Muscle layer of colon (tissue), 2 donors: ENCODE results near the gene PBRM1.

Source experiments
- H3K27ac ChIP-seq: one replicate; pipeline ENCODE4 v1.7.0; 2013; ENCODE audit warnings: low read depth, mild to moderate bottlenecking, low read length, moderate library complexity
- H3K27me3 ChIP-seq, 2 donors: one replicate each; pipeline ENCODE4 v1.7.0; 2013; ENCODE audit warnings: low read length in 2 of 2, mild to moderate bottlenecking in 2 of 2; ENCODE audit not compliant: insufficient read depth in 2 of 2, control insufficient read depth in 1 of 2
- H3K36me3 ChIP-seq: one replicate; pipeline ENCODE4 v1.7.0; 2013; ENCODE audit warnings: mild to moderate bottlenecking, low read length; ENCODE audit not compliant: insufficient read depth
- H3K4me1 ChIP-seq: one replicate; pipeline ENCODE4 v1.7.0; 2013; ENCODE audit warnings: mild to moderate bottlenecking, low read length; ENCODE audit not compliant: insufficient read depth
- H3K4me3 ChIP-seq, 2 donors: one replicate each; pipeline ENCODE4 v1.7.0; 2013; ENCODE audit warnings: low read length in 2 of 2, low read depth in 1 of 2, mild to moderate bottlenecking in 1 of 2, moderate library complexity in 1 of 2
- H3K9ac ChIP-seq: one replicate; pipeline ENCODE4 v1.7.0; 2013; ENCODE audit warnings: low read length
- H3K9me3 ChIP-seq: one replicate; pipeline ENCODE4 v1.7.0; 2013; ENCODE audit warnings: mild to moderate bottlenecking, low read length
- donor health status: abdominal sarcoma.
- donor health status: Adenocarcinoma of cecum.

Gene PBRM1

GRCh38 chr3:52524752-52525679, 160.7 kb downstream of the PBRM1 start:
- H3K27ac ChIP-seq, result no peak overlapping the region

GRCh38 chr3:52524258-52524751, 161.4 kb downstream of the PBRM1 start:
- Histone ChIP-seq H3K36me3 (peaks cover 13% of the 10 kb centered on the region), H3K9me3 (no peaks in the 10 kb centered on the region), H3K4me1 (no peaks in the 10 kb centered on the region), H3K4me3 (no peak overlapping the region), H3K9ac (no peak overlapping the region), H3K27ac (no peak overlapping the region), H3K27me3 (no peaks in the 10 kb centered on the region)

More at GRCh38 chr3:52524752-52525679, 160.7 kb downstream of the PBRM1 start:
- H3K9ac ChIP-seq, result no peak overlapping the region
- H3K36me3 ChIP-seq, result peaks cover 13% of the 10 kb centered on the region
- no peak overlapping the region for H3K4me3 ChIP-seq
- no peaks in the 10 kb centered on the region for H3K27me3 ChIP-seq
- no peaks in the 10 kb centered on the region for H3K4me1 ChIP-seq
- H3K9me3 ChIP-seq, result no peaks in the 10 kb centered on the region

- no peaks in the 10 kb centered on the region for H3K27me3 ChIP-seq
- no peak overlapping the region for H3K27ac ChIP-seq
- no peak overlapping the region for H3K4me3 ChIP-seq
- H3K36me3 ChIP-seq, result peaks cover 13% of the 10 kb centered on the region
- H3K9me3 ChIP-seq, result no peaks in the 10 kb centered on the region
- no peaks in the 10 kb centered on the region for H3K4me1 ChIP-seq
- H3K9ac ChIP-seq, result no peak overlapping the region
Observed at GRCh38 chr3:52523386-52524257, 162.1 kb downstream of the PBRM1 start.

GRCh38 chr3:52522651-52523251, 163.0 kb downstream of the PBRM1 start:
- H3K4me1 ChIP-seq, result no peaks in the 10 kb centered on the region
- no peaks in the 10 kb centered on the region for H3K9me3 ChIP-seq
- no peak overlapping the region for H3K4me3 ChIP-seq
- peaks cover 13% of the 10 kb centered on the region for H3K36me3 ChIP-seq
- H3K27ac ChIP-seq, result no peak overlapping the region
- no peaks in the 10 kb centered on the region for H3K27me3 ChIP-seq
- H3K9ac ChIP-seq, result no peak overlapping the region

- H3K9ac ChIP-seq, result no peak overlapping the region
- H3K36me3 ChIP-seq, result peaks cover 8% of the 10 kb centered on the region
Observed at GRCh38 chr3:52521881-52522650, 163.6 kb downstream of the PBRM1 start.

GRCh38 chr3:52521488-52521824, 164.3 kb downstream of the PBRM1 start:
- H3K4me3 ChIP-seq, result no peak overlapping the region
- no peak overlapping the region for H3K9ac ChIP-seq
- peaks cover 8% of the 10 kb centered on the region for H3K36me3 ChIP-seq
- H3K27me3 ChIP-seq, result no peaks in the 10 kb centered on the region
- no peaks in the 10 kb centered on the region for H3K4me1 ChIP-seq
- no peak overlapping the region for H3K27ac ChIP-seq
- no peaks in the 10 kb centered on the region for H3K9me3 ChIP-seq

More at GRCh38 chr3:52521881-52522650, 163.6 kb downstream of the PBRM1 start:
- H3K4me3 ChIP-seq, result no peak overlapping the region
- H3K27me3 ChIP-seq, result no peaks in the 10 kb centered on the region
- no peaks in the 10 kb centered on the region for H3K9me3 ChIP-seq
- H3K4me1 ChIP-seq, result no peaks in the 10 kb centered on the region
- H3K27ac ChIP-seq, result no peak overlapping the region

GRCh38 chr3:52520716-52521487, 164.8 kb downstream of the PBRM1 start:
- H3K27me3 ChIP-seq, result no peaks in the 10 kb centered on the region
- H3K36me3 ChIP-seq, result peaks cover 8% of the 10 kb centered on the region
- H3K27ac ChIP-seq, result no peak overlapping the region
- no peak overlapping the region for H3K4me3 ChIP-seq
- no peaks in the 10 kb centered on the region for H3K9me3 ChIP-seq
- no peak overlapping the region for H3K9ac ChIP-seq
- no peaks in the 10 kb centered on the region for H3K4me1 ChIP-seq

- Histone ChIP-seq H3K36me3 (peaks cover 8% of the 10 kb centered on the region), H3K4me3 (no peak overlapping the region), H3K27ac (no peak overlapping the region), H3K27me3 (no peaks in the 10 kb centered on the region), H3K9me3 (no peaks in the 10 kb centered on the region), H3K9ac (no peak overlapping the region), H3K4me1 (no peaks in the 10 kb centered on the region)
Observed at GRCh38 chr3:52520141-52520667, 165.5 kb downstream of the PBRM1 start.

- Histone ChIP-seq H3K36me3 (peaks cover 8% of the 10 kb centered on the region), H3K27me3 (no peaks in the 10 kb centered on the region), H3K27ac (no peak overlapping the region), H3K9me3 (no peaks in the 10 kb centered on the region), H3K4me3 (no peak overlapping the region), H3K9ac (no peak overlapping the region), H3K4me1 (no peaks in the 10 kb centered on the region)
Observed at GRCh38 chr3:52519445-52520140, 166.1 kb downstream of the PBRM1 start.
